ENCODE results near the gene ZNF174.

GRCh38 chr16:3401719-3402397 is 843 bp downstream of the ZNF174 start:
- no peak for TF ChIP-seq CTCF (IDR thresholded peaks at IDR 0.05)
- no peak for TF ChIP-seq POLR2A (IDR thresholded peaks at IDR 0.05)
